ENCODE measurements around the gene CPHXL2.

Gene CPHXL2

DNA sequence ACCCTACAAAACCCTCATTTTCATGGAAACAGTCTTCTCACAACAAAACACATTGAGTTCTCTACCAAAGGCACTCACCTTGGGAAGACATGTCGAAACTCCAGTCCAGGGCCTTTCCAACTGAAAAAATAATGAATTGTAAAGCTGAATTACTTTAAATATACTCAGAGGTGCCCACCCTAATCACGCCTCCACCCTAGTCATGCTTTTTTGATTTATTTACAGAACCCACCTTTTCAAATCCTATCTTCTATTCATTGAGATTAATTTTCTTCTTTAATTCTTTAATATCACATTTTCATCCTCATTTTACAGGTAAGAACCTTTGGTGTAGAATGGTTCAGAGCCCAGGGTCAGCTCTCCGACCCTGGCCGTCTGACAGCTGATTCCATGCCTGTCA is at the start of gene CPHXL2:
Gene CPHXL2 (minus strand): TSS at position 101 of the 400 bp plus-strand sequence. CDS start 10 bp downstream, at position 91.
- DNase-seq: no peak

DNA sequence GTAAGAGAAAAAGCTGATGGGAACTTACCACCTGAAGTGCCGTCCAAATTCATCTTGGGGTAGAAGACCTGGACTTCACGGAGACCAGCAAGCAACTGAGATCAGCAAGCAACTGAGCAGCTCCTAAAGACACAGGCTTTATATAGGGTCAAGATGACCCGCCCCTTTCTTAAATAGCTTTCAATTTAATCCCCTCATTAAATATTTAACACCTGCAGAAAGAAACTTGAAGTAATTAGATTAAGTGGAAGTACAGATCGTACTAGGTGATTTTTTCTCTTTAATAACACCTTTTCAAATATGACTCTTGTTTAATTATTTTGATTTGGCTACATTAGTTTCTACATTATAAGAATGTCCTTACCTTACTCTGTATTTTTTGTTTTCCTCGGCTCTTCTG is 49.6 kb upstream of the CPHXL2 start, which contains the start of gene CPHXL:
Gene CPHXL (minus strand): TSS at position 101 of the 400 bp plus-strand sequence. CDS start 48 bp downstream, at position 53.
- DNase-seq: no peak

DNA sequence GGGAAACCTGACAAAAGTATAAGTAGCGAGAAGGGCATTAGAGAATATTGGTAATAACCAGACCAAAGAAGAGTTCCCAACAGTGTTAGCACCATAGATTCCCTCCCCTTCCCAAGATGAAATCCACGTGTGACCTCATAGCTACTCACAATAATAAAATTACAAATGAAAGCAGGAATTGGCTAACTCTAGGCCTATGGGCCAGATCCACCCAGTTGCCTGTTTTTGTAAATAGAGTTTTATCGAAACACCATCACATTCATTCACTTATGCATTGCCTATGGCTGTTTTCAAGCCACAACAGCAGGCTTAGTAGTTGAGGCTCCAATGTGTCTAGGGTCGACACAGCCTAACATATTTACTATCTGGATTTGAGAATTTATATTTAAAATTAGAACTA is 41.6 kb upstream of the CPHXL2 start:
- DNase-seq: no peak

DNA sequence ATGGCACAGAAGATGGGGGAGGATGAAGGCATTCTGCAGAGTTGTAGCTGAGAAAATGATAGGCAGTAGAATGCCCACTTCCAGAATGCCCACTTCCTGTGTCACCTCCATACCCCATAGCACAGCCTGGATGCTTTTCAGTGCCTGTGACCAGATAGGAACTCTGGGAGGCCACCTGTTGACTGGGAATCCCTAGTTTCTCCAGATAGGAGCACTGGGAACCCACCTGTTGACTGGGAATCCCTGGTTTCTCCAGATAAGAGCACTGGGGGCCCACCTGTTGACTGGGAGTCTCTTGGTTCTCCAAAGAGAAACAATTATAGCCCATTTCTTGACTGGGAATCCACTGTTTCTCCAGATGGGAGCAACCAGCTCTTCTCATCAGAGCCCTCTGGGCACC is 37.9 kb upstream of the CPHXL2 start:
- DNase-seq: no peak

DNA sequence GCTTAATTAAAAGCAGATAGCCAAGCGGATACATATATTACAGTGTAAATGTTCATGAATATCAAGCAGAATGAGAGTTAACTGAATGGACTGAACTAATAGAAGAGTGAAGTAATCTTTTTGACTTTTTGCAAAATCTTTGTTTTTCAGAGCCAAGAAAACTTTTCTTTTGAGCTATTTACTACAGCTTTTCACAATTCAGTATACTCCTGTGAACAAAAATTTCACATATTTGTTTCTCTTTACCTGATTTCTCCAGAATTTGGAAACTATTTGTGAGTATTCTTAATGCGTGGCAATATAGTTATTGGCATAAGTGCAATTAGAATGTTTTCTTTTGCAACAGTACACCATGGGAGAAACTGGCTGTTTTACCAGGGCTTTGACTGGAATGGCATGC is 33.5 kb upstream of the CPHXL2 start:
- DNase-seq: no peak

DNA sequence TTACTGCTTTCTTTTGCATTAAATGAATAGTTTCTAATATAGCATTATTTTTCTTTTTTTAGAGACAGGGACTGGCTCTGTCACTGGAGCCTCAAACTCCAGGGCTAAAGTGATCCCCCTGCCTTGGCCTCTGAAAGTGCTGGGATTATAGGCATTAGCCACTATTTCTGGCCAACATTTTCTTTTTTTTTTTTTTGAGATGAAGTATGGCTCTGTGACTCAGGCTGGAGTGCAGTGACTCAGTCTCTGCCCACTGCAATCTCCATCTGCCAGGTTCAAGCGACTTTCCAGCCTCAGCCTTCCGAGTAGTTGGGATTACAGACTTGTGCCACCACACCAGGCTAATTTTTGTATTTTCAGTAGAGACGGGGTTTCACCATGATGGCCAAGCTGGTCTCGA is 26.5 kb upstream of the CPHXL2 start:
- no peak for DNase-seq

DNA sequence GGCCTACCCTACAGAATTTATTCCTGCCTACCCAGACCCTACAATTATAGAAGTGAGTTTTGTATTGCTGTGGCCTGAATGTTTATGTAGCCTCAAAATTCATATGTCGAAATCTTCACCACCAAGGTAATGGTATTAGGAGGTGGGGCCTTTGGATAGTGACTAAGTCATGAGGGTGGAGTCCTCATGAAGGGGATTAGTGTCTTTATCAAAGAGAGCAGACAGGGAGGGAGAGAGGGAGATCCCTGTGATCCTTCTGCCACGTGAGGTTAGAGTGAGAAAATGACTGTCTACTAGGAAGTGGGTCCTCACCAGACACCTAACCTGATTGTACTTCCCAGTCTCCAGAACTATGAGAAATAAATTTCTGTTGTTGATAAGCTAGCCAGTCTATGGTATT is 25.4 kb upstream of the CPHXL2 start:
- no peak for DNase-seq

DNA sequence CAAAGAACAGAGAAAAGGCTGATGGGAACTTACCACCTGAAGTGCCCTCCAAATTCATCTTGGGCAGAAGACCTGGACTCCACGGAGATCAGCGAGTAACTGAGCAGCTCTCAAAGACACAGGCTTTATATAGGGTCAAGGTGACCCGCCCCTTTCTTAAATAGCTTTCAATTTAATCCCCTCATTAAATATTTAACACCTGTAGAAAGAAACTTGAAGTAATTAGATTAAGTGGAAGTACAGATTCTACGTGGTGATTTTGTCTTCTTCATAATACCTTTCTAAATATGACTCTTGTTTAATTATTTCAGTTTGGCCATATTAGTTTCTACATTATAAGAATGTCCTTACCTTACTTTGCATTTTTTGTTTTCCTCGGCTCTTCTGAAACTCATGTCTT is 24.6 kb upstream of the CPHXL2 start, which contains the start of gene DUXB:
Gene DUXB (minus strand): TSS at position 101 of the 400 bp plus-strand sequence. CDS start 43 bp downstream, at position 58.
- no peak for DNase-seq

DNA sequence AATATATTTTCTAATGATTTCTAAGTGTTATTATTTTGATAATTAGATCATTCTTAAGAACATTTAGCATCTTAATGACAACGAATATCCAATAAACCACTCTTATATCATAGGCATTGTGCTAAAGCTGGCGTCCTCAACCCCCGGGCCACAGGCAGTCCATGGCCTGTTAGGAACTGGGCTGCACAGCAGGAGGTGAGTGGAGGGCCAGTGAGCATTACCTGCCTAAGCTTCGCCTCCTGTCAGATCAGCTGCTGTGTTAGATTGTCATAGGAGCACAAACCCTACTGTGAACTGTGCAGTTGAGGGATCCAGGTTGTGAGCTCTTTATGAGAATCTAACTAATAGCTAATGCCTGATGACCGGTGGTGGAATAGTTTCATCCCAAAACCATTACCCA is 20.8 kb upstream of the CPHXL2 start:
- no peak for DNase-seq

DNA sequence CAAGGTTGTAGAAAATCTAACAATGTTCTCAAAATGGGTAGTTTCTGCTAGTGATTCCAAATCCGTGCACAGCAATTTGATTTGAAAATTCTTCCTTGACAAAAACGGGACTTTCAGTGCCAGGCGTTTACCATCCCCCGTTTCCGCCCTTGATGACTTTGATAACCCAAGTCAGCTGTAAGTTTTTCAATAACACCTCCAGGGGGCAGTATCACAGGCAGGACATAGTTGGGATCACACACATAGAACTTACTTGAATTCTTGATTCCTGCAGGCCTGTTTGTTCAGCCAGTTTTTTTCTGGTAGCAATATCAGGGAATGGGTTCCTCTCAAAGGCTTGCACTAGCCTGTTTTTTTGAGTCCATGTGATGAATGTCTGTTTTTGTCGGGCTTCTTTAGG is 18.9 kb upstream of the CPHXL2 start:
- DNase-seq: no peak

DNA sequence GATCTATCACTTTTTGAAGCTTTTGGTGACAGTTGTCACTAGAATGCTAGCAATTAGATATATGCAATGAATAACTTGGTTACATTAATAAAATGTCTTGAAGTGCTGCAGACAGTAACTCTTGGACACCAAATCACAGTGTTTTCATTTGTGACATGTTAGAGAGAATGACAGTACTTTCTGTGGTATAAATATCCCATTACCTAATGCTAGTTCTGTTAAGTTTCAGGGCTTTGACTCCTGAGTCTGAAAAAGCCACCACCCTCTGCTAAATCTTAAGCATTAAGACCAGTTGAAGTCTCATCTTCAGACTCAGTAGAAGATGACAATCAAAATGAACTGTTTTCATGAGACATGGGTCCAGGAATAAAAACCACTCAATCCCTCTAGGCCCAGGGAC is 10.6 kb upstream of the CPHXL2 start:
- DNase-seq: no peak

DNA sequence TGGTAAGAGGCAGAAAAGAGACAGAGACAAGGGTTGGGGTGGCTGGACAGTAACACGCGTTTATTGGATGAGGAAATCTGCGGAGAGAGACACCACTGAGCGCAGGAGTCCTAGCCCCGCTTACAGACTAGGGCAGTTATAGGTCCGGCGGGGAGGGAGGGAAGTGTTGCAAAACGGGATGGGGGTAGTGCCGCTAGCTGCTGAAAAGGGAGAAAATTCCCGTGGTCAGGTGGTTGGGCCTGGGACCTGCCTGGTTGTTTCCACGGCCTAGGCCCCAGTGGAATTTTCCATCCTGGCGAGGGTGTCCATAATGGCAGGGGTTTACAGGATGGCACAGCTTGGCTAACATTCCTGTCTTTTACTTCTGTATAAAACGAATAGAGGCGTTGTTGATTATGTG is 5.5 kb upstream of the CPHXL2 start:
- DNase-seq: no peak

DNA sequence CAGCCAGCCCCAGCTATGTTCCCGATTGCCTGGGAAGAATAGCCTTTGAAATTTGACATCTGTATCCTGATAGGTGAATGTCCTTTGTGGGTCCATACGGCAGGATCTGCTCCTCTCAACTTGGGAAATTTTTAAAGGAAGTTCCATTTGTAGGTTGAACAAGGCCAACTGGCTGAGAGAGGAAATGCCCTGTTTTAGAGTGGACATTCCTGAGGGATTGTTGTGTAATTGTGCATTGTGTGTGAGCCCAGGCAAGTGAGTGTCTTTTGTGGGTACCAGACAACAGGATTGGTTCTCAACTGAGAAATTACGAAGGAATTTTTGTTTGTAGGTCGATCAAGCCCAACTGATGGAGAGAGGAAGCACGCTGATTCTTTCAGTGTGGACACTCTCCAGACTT is 2.6 kb upstream of the CPHXL2 start:
- DNase-seq: no peak

DNA sequence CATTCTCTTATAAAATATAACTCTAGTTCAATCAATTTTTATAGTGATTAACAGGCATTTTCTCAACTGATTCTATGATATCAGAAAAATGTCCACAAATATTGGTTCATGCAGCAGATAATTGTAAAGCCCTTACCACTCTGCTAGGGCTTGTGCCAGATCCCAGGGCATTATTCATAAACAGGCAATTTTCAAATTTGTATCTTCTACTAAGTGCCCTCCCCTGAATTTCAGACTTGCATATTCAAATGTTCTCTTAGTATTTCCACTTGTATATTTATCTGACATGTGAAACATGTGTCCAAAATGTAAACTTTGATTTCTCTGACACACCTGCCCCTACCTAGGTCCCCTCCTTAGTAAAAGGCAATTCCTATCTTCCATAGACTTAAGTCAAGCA is 9.3 kb downstream of the CPHXL2 start:
- DNase-seq: no peak

DNA sequence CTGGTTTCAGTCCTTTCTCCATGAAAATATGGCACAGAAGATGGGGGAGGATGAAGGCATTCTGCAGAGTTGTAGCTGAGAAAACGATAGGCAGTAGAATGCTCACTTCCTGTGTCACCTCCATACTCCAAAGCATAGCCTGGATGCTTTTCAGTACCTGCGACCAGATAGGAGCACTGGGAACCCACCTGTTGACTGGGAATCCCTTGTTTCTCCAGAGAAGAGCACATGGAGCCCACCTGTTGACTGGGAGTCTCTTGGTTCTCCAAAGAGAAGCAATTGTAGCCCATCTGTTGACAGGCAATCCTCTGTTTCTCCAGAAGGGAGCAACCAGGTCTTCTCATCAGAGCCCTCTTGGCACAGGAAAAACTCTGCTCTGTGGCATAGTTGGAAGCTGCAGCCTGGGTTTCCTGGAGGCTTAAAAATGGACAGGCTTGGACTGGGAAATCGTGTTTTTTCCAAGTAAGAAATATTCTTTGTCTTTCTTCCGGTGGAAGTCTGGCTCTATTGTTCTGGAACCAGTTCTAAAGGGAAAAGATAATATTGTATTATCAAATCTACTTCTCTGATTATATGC is 16.0 kb downstream of the CPHXL2 start:
- DNase-seq: no peak

DNA sequence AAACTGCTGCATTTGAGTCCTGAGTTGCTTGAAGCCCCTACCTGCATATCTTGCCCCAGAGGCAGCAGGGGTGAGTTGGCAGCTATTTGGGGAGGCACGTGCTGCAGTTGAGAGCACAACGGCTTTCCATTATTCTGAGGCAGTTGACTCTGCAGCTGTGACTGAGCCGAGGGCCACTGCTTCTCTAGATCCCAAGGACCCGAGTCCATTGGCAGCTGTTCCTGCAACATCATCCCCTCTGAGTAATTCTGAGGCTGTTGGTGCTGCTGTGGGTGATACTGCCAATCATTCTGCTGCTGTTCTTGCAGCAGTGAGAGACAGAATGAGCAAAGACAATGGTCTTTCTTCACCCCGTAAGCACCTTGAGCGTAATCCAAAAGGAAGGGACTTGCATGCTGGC is 16.5 kb downstream of the CPHXL2 start:
- no peak for DNase-seq

DNA sequence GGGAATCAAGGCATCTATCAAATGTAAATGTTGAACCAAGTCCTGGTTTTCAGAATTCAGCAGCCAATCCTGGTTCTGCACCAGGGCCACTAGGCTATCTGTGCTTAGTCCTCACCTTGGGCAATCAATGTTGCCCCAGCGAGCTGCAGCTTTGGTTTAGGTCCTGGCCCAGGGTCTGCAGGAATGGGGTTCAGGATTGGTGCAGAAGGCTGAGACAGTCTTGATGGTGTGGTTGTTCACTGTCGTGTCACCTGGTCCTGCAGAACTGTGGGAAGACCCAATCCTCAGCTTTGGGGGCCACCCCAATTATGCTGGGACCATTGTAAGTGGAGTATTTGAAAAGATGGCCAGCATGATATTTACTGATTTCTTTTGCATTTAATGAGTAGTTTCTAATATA is 18.6 kb downstream of the CPHXL2 start:
- no peak for DNase-seq

DNA sequence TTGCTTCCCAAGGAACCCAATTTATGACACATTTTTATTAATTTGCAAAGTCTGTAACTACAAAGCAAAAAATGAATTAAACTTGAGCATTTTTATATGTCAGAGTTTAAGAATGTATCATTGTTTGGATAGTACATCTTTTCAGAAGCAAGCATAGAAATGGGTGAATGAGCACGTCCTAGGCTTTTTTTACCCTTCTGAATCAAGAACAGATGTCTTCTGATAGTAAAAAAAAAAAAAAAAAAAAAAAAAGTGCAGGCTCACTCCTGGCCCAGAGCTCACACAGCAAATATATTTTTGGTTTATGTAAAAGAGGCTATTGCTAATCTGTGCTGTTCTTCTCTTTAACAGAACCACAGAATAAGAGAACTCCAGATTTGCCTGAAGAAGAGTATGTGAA is 22.9 kb downstream of the CPHXL2 start:
- DNase-seq: no peak

DNA sequence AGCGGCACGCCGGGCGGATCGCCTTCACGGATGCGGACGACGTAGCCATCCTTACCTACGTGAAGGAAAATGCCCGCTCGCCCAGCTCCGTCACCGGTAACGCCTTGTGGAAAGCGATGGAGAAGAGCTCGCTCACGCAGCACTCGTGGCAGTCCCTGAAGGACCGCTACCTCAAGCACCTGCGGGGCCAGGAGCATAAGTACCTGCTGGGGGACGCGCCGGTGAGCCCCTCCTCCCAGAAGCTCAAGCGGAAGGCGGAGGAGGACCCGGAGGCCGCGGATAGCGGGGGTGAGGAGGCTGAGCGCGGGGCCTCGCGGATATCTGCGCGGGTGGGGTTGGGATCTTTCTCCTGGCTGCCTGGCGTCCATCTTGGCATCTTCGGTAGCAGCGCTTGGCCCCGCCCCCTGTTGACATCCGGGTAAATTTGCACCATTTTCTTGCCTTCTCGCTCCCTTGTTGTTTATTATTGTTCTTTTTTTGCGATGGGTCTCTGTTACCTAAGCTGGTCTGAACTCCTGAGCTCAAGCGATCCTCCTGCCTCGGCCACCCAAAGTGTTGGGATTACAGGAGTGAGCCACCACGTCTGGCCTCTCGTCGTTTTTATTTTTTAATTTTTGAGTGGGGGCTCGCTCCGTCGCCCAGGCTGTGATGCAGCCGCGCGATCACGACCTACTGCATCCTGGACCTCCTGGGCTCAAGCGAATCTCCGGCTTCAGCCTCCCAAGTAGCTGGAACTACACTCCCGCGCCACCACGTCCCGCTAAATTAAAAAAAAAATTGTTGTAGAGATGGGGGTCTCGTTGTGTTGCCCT is 28.3 kb downstream of the CPHXL2 start:
- DNase-seq: peak; percentile 88

DNA sequence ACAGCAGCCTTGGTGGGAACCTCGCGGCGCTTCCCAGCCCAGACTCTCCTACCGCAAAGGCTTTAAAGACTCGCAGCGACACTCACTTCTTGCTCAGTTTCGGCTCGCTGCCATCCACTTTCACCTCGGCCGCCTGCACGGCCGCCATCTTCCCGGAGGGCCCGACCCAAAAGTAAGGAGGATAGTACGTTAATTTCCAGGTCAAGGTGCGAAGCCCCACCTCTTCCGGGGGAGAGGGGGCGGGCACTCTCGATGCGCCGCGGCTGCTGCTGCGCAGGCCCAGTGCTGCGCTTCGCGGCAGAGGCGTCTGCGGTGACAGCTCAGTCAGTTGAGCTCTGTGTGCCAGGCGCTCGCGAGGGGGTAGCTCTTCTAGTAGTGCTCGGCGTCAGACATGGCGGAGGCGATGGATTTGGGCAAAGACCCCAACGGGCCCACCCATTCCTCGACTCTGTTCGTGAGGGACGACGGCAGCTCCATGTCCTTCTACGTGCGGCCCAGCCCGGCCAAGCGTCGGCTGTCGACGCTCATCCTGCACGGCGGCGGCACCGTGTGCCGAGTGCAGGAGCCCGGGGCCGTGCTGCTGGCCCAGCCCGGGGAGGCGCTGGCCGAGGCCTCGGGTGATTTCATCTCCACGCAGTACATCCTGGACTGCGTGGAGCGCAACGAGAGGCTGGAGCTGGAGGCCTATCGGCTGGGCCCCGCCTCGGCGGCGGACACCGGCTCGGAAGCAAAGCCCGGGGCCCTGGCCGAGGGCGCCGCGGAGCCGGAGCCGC is 29.1 kb downstream of the CPHXL2 start, which contains the start of the genes KARS1 and TERF2IP:
Gene KARS1 (minus strand): TSS at position 174 of the 773 bp plus-strand sequence. CDS start 26 bp downstream, at position 148.
Gene TERF2IP (plus strand): TSS at position 282 of the 773 bp plus-strand sequence. CDS start 110 bp downstream, at position 392.
- DNase-seq: peak; percentile 96

DNA sequence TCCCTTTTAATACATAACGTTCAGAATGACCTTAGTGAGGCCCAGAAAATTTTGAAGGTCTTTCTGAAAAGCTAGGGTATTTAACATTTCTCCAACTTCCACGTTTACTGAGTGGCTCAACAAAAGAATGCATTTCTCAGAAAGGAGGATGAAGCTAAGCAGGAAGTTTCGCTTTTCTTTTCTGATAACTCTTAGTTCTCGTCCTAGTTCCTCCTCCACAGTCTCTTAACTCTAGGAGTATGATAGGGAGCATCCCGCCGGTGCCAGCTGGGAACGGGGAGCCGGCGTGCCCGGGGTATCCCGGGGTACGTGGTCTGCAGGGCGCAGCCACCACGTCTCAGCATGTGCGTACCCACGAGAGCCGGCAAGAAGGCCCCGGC is 29.7 kb downstream of the CPHXL2 start:
- no peak for DNase-seq

DNA sequence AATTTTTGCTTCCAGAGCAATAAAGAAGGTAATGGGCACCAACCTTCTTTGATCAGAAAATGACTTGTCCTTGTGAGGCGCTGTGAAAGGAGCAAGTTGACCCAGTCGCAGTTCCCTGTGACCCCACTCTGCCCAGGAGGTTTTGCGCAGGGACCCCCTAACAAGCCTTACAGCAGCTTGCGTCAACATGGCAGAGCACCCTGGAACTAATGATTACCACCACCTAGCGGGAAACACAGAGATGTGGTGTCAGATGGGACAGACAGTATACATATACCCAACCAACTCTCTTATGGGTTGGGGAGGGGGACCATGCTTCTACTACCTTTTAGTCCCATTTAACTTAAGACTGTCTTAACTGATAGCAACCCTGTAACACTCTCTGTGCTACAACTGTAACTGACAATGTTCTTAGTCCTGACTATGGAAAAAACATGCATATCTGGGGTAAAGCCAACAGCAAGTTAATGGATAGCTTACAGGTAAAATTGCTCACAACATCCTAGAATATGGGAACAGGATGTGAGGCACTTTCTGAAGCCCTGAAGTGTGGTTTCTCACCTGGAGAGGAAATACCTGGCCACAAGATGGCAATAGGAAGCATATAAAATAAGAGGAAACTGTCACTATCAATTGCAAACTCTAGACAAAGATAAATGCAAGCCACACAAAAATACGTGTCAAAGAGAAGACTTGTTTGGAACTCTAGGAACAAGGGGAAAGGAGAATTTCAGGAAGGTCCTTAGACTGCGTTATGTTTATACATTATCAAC is 32.4 kb downstream of the CPHXL2 start:
- peak; percentile 54 for DNase-seq

DNA sequence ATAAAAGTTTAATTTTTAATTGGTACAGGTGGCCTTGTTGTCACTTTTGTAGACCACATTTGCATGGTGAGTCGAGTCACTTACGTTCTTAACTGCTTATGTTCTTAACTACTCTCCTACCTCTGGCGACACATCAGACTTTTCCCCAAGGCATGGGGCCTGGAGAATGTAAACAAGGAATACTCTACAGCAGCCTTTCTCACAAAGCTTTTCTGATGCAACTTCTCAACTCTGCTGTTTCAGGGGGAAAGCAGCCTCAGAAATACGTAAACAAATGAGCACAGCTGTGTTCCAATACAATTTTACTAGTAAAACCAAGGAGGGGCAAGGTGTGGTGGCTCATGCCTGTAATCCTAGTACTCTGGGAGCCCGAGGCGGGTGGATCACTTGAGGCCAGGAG is 36.2 kb downstream of the CPHXL2 start:
- no peak for DNase-seq
